GM21717 (cell line): ENCODE data around the gene FRMD4A.
"Not testable (repeated sequence)": the region's sequence is repeated elsewhere in the genome, so short reads cannot be mapped to it uniquely, and the experiment has no call there.

Source experiments
- ATAC-seq: cut with Tn5 transposase; IDR thresholded peaks from one replicate; pipeline ENCODE4 v1.9.1; 2021; ENCODE audit warnings: mild to moderate bottlenecking, moderate library complexity; ENCODE audit not compliant: unreplicated experiment

FRMD4A gene

DNA sequence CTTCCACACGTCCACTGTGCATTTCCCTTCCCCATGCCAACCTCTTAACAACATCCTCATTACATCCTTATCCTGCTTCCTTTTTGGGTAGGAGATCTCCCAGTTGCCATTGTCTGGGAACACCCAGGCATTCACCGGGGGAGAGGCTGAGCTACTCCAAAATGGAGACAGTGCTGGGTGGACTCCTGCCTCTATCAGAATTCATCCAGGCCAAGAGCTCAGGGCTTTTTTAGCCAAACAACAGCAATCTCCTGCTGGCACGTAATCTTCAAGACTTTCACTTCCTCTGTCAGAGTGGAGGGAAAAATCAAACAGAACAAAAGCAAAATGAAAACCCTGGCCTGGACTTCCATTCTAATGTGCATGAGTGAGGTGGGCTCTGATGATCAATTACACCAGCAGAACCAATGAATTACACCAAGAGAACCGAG, 499.0 kb downstream of the FRMD4A start:
- no peak for ATAC-seq

DNA sequence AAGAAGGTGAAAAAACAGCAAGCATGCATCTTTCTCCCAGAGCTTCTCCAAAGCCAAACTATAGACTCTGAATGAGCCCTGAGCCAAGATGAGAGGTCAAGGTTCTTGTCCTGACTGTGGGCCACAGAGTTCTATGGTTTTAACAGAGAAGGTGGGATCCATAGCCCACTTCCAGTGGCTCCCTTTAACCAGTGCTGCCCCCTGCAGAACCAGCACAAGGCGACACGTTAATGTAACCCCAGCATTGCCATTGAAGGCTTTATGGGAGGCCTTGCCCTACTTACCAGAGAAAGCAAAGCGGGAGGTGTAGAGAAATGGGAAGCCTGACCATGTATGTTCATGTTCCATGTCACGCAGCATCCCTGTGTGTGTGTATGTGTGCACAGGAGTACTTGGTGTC, 500.3 kb downstream of the FRMD4A start:
- no peak for ATAC-seq

DNA sequence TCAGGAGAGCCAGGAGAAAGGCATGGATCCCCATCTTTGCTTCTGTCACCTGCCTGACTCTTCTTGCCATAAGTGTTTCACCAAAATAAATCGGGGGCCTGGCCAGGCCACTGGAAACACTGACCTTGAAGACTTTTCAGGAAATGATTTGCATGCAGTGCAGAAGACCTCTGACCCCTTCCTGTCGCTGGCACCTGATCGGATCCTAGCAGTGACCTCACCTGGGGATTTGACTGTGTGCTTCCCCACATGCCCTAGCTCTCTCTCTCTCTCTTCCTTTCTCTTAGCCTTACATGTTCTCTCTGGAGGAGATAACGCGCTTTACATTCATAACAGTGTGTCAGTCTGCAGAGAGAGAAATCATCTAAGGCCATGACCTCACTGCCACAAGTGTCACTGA, 500.9 kb downstream of the FRMD4A start:
- no peak for ATAC-seq

DNA sequence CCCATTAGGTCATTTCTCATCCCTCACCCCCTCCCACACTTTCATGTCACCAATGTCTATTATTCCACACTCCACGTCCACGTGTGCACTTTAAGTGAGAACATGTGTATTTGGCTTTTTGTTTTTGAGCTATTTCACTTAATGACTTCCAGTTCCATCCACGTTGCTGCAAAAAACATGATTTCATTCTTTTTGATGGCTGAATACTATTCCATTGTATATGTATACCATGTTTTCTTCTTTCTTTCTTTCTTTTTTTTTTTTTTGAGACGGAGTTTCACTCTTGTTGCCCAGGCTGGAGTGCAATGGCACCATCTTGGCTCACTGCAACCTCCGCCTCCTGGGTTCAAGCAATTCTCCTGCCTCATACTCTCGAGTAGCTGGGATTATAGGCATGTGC, 502.4 kb downstream of the FRMD4A start:
- ATAC-seq = not testable (repeated sequence)

DNA sequence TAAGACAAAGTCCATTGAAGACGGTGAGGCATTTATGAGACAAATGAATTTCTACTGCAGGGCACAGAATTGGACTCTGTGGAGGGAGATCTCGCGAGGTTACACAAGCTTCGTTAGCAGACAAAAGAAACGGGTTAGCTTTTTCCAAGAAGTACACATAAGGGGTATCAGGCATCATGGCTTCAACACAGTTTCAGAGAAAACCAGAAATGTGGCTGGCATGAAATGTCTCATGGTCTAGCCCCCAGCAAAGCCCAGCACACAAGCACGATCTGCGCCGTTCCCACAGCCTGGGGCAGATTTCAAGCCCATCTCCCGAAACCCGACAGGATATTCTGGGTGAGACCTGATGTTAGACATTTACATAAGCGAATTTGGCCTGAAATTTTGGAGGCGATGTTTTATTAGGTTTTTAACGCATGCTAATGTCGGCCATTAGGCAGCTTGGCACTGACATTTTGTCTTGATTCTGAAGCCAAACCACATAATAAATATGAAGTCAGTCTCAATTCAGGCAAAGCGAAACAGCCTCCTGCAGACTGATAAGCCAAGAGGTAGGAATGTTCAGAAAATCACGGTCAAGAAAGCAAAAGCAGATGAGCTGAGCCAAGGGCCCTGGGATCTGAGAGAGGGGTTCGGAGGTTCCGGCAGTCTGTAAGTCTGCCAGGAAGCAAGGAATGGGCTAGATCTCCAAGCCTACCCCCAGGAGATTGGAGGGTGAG, 503.5 kb downstream of the FRMD4A start:
- no peak for ATAC-seq

DNA sequence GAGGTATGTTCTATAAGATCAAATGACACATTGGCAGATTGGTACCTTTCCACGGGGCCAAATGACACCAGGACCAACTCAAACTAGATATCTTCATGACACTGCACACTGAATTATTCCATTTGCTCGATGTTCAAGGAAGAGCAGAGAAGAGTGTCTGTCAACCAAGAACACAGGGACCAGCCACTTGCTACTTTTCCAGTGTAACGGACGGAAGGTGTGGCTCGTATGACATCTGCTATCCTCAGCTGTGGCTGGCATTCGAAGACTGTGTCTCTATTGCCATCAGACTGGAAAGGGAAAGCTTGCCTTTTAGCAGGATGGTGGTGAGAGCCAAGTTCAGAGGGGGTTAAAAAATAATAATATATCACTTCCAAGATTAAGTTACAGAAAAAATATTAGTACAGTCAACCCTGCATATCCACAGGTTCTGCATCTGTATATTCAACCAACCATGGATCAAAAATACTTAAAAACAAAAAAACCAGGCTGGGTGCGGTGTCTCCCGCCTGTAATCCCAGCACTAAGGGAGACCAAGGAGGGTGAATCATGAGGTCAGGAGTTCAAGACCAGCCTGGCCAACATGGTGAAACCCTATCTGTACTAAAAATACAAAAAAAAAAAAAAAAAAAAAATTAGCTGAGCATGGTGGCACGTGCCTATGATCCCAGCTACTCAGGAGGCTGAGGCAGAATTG, 506.9 kb downstream of the FRMD4A start:
- no peak for ATAC-seq

DNA sequence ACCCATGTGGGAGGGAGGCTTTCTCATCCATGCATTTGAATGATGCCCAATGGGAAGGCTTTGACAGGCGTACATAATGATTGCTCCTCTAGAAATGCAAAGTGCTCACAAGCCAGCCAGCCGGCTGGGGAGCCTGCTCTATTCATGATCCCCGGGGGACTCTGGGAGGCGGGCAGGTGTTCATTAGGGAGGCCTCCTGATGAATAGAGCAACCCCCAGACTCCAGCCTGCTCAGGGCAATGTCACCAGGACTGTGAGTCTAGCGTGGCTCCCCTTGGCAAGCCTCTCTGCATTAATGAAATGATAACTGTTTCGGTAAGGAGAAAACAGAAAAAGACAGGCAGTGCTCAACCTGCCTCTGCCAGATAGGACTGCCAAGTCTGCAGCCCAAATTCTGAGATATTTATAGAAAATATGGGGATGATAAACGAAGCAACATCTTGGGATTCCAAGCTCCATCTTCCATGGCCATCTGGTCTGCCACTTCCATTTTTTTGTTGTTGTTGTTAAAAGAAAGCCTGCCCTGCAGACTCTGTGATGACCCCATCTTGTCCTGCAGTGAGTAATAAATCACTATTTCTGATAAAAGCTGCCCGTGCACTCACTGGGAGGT, 507.5 kb downstream of the FRMD4A start:
- ATAC-seq = no peak

DNA sequence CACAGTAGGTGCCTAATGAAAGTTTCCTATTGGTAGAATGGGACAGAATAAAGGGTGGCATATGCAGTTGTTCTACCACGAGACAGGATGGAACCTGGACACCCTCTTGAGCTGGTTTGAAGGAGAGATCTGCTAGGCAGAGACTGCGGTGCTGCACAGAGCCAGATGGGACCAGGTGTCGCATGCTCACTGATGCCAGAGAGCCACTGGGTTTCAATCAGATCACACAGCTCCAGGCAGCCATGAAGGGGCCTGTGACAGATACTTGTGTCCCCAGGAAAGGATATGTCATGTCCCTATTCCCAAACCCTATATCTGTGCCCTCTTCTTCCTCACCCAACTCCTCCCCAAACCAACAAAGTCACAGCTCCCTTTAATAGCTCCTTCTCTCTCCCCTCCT, 508.2 kb downstream of the FRMD4A start:
- ATAC-seq = no peak

DNA sequence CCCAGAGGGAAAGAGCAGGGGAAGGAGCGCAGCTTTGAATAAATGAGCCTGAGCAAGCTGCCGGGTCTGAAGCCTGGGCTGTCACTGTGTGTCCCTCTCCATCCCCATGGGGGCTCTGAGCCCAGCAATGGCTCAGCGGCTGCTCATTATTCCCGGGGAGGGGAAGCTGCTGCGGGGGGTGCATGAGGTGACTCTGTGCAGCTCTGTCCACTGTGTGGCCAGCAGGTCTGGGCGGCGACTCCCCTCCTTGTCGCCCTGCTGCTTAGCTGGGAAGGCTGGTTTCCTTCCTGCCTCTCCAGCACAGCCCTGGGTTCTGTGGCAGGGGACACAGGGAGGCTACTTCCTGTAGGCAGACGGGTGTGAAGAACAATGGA, 509.8 kb downstream of the FRMD4A start:
- ATAC-seq = no peak

DNA sequence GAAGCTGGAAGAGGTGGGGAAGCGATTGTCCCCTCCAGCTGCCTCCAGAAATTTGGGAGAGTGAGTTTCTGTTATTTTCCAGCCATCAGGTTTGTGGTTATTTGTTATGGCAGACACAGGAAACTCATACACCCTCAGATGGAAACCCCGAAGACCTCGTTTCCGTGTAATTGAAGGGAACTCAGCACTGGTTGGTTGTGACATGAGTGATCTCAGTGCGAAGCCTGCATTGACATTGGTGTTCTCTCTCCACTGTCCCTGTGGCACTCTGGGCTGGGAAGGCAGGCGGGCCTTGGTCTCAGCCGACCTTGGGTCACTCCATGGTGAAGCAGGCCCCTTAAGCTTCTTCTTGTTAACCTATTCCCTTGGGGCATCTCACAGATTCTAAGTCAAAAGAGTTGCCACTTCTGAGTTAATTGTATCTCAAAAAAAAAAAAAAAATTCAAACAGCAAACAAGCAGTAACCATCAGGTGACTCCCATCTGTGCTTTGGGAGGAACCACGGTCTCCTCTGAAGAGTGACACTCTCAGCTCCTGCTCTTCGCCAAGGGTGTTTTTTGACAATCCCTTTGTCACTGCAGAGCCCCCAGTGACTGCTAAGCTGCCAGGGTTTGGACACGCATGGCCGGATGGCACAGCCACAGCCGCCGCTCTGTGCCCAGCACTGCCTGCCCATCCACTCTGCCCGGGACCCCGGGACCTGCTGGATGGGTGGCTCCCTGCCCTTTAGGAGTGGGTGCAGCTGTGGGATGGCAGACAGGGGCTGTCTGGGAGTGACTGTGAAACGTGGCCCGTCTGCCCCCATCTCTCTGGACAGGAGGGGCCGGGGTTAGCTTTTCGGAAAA, 510.4 kb downstream of the FRMD4A start:
- ATAC-seq = no peak

DNA sequence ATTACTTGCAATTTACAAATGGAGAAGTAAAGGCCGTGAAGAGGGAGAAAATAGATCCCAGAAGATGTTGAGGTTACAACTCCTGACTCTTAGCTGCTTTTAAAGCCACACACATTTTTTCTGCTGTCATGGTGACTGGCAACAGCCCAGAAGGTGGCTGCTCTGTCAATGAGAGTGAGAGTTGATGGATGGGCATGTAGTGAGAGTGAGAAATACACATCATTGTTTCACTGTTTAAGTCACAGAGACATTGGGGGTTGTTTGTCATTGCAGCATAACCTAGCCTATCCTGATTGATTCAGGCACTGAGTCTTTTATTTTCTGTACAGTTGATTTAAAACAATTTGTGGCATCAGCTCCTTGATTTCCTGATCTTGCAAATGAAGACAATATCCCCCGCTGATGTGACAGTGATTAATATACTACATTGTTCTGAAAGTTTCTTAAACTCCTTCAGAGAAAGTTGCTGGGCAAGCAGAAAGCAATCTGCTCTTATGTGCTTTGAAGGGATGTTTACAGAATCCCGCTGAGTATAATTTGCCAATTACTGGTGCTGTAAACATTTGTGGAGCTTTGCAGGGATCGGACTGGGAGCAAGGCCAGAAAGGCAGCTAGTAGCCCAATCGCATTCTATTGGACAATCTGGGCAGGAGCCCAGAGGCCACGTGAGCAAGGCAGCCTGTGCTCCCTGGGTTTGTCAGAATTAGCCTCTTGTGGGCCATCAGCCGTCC, 514.4 kb downstream of the FRMD4A start:
- ATAC-seq = no peak

DNA sequence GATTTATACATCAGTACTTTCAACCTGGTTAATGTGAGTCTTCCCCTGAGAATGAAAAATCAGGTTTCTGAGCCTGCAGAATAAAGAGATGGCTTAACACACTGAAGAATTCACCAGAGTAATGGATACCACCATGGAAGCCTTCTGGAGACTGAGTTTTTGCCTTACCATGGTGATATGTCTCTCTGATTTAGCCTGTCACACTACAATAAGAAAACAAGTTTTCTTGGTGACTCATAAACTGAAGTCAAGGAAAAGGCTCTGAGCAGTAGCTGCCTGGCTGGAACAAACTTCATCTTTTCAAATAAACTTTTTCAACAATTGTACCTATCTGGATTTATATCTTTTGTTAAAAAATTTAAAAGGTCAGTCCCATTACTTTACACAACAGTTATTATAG, 515.0 kb downstream of the FRMD4A start:
- no peak for ATAC-seq

DNA sequence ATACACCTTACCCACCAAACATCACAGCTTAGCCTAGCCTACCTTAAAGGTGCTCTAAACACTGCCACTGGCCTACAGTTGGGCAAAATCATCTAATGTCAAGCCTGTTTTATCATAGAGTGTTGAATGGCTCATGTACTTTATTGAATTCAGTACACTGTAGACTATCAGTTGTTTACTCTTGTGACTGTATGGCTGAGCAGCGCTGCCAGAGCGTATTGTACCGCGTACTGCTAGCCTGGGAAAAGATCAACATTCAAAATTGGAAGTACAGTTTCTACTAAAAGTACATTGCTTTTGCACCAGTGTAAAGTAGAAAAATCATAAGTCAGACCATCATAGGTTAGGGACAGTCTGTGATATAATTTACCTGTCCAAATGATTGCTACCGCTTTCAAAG, 517.2 kb downstream of the FRMD4A start:
- ATAC-seq = no peak

DNA sequence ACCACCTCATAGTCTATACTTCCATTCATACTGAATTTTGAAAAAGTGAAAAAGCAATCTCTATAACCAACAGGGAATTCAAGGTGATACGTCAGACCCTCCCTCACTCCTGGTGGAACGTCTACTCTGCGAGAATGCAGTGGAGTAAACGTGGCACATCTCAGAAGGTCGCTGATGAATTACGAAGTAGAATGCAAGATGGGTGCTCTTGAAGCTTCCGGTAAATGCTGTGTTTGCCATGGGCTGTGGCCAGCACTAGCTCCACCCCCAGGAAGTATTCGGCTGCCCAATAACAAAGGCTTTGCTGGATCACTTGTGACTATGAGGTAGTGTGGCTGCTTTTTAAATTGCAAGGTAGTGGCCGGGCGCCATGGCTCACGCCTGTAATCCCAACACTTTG, 517.9 kb downstream of the FRMD4A start:
- no peak for ATAC-seq

DNA sequence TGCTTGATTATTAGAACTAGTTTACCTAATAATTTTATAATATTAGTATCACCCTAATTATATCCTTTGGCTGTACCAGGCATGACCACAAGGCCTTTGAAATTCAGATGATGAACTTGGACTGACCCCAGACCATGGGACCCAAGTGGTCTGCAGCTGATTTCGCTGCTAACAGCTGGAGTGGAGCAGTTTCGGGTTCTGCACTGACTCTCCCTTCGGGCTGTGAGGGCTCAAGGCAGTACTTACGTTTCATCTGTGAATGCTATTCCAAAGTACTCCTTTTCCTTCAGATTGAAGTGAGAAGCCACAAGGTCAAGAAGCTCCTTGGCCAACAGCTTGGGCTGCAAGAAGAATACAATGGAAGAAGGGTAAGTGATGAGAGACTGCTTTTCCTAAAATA, 520.2 kb downstream of the FRMD4A start:
- ATAC-seq = no peak

DNA sequence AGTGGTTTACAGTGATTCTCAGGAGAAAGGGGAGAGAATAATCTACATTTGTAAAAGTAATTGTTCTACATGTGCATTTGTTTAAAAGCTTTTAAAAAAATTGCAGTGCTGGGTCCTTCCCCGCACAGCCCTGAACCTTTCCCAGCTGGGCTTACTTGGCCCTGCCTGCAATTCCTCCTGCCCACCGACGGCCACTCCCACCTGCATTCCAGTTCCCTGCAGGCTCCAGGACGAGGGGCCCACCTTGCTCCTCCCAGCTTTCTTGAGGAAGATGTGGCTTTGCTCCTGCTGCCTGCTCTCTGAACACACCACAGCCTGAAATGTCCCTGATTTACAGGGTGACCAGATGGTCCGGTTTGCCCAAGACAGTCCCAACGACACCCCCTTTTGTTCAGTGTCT, 521.3 kb downstream of the FRMD4A start:
- ATAC-seq = no peak

DNA sequence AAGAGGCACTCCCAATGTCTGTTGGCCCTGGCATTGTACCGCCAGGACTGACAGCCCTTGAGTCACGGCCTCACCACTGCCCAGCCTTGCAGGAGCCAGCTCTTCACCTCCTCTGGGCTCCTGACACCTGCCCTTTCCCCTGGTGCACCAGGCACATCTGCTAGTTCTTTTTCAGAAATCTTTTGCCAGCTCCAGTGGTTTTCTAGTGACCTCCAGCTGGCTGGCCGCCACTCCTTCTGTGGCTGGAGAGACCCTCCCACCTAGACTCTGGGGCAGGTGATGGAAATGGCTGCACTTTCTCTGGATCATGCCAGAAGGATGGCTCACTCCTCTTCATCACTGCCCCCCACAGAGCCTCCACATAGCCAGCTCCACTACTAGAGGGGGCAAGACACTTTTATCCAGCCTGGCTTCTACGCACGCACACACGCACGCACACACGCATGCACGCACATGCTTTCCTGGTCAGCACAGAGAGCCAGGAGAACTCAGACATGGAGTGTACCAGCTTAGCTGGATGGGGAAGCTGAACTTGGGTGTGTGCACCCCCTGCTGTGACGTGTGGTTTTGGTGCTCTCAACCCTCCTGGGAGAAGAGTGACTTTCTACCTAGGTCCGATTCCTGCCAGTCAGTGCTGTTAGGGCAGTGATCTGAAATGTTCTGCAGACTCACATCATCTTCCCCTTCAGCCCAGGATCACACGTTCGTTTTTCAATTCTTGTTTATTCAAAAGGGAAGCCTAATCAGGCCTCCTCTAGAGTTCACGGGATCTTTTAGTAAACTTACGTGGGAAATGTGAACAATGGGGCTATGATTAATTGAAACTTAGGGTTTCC, 522.0 kb downstream of the FRMD4A start:
- ATAC-seq = no peak

DNA sequence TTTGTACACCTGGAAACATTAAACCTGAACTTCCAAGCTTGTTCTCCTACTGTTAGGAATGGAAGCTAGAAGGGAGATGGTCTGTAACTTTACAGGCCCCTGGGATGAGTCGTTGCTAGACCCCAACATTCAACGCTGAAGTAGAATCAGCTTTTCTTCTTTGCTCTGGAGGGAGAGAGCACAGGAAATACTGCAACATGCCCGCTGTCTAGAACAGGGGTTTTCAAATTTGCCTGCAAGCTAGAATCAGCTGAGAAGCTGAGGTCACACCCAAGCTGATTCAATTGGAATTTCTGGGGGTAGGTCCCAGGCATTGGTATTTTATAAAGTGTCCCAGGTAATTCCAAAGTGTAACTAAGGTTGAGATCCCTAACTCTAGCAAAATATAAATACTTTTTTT, 524.3 kb downstream of the FRMD4A start:
- no peak for ATAC-seq

DNA sequence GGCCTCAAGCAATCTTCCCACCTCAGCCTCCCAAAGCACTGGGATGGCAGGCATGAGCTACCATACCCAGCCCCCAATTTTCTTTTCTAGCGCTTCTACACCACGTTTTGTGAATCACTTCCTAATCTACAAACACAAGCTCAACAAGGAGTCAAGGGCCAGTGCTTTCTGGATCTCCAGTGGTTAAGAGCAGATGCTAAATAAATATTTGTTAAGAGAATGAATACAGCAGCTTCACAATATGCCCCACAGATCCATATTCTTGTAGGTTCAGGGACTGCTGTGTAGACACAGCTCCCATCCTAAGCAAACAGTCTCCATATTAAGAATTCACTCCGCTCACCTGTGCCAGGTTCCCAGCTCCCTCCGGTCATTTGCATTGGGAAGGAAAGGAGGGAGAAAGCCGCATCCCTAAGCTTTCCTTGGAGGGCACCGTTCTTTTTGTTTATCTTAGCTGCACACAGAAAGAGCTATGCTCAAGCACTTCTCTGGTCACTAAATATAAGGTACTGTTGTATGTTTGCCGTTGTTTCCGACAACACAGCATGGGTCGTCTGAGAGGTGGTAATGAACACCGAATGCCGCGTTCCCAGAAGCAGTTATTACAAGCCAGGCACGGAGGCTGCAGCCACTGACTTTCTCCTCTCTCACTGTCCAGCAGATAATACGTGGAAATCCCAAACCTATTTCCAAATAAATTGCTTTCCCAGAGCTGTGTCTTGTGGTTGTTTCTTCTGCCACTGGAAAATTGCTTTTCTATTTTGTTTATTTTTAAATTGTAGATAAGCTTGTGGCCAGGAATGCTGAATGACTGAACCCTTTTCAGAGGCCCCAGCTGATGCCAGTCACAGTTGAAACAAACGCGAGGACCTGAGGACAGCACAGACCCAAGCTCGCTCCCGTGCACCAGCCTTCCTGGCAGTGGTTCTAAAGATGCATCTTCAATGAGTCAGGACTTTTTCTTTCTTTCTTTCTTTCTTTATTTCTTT, 526.9 kb downstream of the FRMD4A start:
- ATAC-seq = no peak
